MM.1S (cell line): ENCODE measurements around the gene DLG5.

ENCODE experiments used
- CTCF ChIP-seq: fragments of 300-600 bp; sonication (generic); IDR thresholded peaks from 2 replicates; pipeline ENCODE4 v1.5.1; 2016; ENCODE audit warnings: antibody characterized with exemption, low read length, mixed read lengths
- EZH2 ChIP-seq: fragments of 300-600 bp; sonication (generic); optimal IDR thresholded peaks from 2 replicates; pipeline ENCODE3; 2017; ENCODE audit warnings: low read depth, mild to moderate bottlenecking, antibody characterized with exemption, low read length, mixed read lengths
- EZH2phosphoT487 ChIP-seq: fragments of 300-600 bp; sonication (generic); IDR thresholded peaks from 2 replicates; pipeline ENCODE4 v1.6.1; 2018; ENCODE audit warnings: antibody characterized with exemption, low read length

- TF ChIP-seq CTCF (peak; percentile 20), EZH2 (no peak), EZH2phosphoT487 (no peak)
Observed at GRCh38 chr10:77974396-77975074, 48.0 kb upstream of the DLG5 start.
